Mucosa of stomach (tissue), 1 donor: Measurements from ENCODE around the gene SLC2A10.

Source experiments
- H3K27me3 ChIP-seq: one replicate; pipeline ENCODE4 v1.7.0; 2013; ENCODE audit warnings: mild to moderate bottlenecking, low read length; ENCODE audit not compliant: control insufficient read depth, insufficient read depth
- H3K36me3 ChIP-seq: one replicate; pipeline ENCODE4 v1.7.0; 2013; ENCODE audit warnings: low read length; ENCODE audit not compliant: control insufficient read depth, insufficient read depth
- H3K4me1 ChIP-seq: one replicate; pipeline ENCODE4 v1.7.0; 2013; ENCODE audit warnings: mild to moderate bottlenecking, low read length; ENCODE audit not compliant: control insufficient read depth, insufficient read depth
- H3K4me3 ChIP-seq: one replicate; pipeline ENCODE4 v1.7.0; 2013; ENCODE audit warnings: low read length
- H3K9ac ChIP-seq: one replicate; pipeline ENCODE4 v1.7.0; 2013; ENCODE audit warnings: mild to moderate bottlenecking, low read length, moderate library complexity
- H3K9me3 ChIP-seq: one replicate; pipeline ENCODE4 v1.7.0; 2013; ENCODE audit warnings: mild to moderate bottlenecking, low read length, moderate library complexity; ENCODE audit not compliant: control insufficient read depth
- donor health status: Pancreatic carcinoma.

The SLC2A10 gene

GRCh38 chr20:46699651-46700359, 9.6 kb upstream of the SLC2A10 start:
- H3K9ac ChIP-seq: no peak overlapping the region

GRCh38 chr20:46700481-46700880, 9.0 kb upstream of the SLC2A10 start:
- Histone ChIP-seq H3K9me3 (no peaks in the 10 kb centered on the region), H3K27me3 (peaks cover 4% of the 10 kb centered on the region), H3K4me1 (peaks cover 7% of the 10 kb centered on the region), H3K9ac (no peak overlapping the region), H3K36me3 (no peaks in the 10 kb centered on the region), H3K4me3 (no peak overlapping the region)

More at GRCh38 chr20:46699651-46700359, 9.6 kb upstream of the SLC2A10 start:
- no peaks in the 10 kb centered on the region for H3K36me3 ChIP-seq
- H3K4me3 ChIP-seq: no peak overlapping the region
- no peaks in the 10 kb centered on the region for H3K9me3 ChIP-seq
- peaks cover 4% of the 10 kb centered on the region for H3K27me3 ChIP-seq
- H3K4me1 ChIP-seq: peaks cover 7% of the 10 kb centered on the region

- Histone ChIP-seq H3K27me3 (peaks cover 4% of the 10 kb centered on the region), H3K9ac (no peak overlapping the region), H3K36me3 (no peaks in the 10 kb centered on the region), H3K4me3 (no peak overlapping the region), H3K4me1 (peaks cover 7% of the 10 kb centered on the region), H3K9me3 (no peaks in the 10 kb centered on the region)
Observed at GRCh38 chr20:46701057-46701456, 8.4 kb upstream of the SLC2A10 start.

- no peaks in the 10 kb centered on the region for H3K36me3 ChIP-seq
- H3K4me3 ChIP-seq: no peak overlapping the region
- H3K27me3 ChIP-seq: peaks cover 4% of the 10 kb centered on the region
- H3K9me3 ChIP-seq: no peaks in the 10 kb centered on the region
- H3K4me1 ChIP-seq: peaks cover 7% of the 10 kb centered on the region
- no peak overlapping the region for H3K9ac ChIP-seq
Observed at GRCh38 chr20:46701556-46701955, 7.9 kb upstream of the SLC2A10 start.

GRCh38 chr20:46701986-46702385, 7.5 kb upstream of the SLC2A10 start:
- Histone ChIP-seq H3K4me1 (peaks cover 7% of the 10 kb centered on the region), H3K27me3 (peaks cover 2% of the 10 kb centered on the region), H3K4me3 (no peak overlapping the region), H3K36me3 (no peaks in the 10 kb centered on the region), H3K9ac (no peak overlapping the region), H3K9me3 (no peaks in the 10 kb centered on the region)

- Histone ChIP-seq H3K27me3 (no peaks in the 10 kb centered on the region), H3K36me3 (no peaks in the 10 kb centered on the region), H3K4me3 (no peak overlapping the region), H3K4me1 (peaks cover 7% of the 10 kb centered on the region), H3K9ac (no peak overlapping the region), H3K9me3 (no peaks in the 10 kb centered on the region)
Observed at GRCh38 chr20:46702447-46703203, 6.8 kb upstream of the SLC2A10 start.

GRCh38 chr20:46703435-46703834, 6.0 kb upstream of the SLC2A10 start:
- H3K4me3 ChIP-seq: no peak overlapping the region
- peaks cover 11% of the 10 kb centered on the region for H3K4me1 ChIP-seq
- no peaks in the 10 kb centered on the region for H3K36me3 ChIP-seq
- no peaks in the 10 kb centered on the region for H3K9me3 ChIP-seq
- no peaks in the 10 kb centered on the region for H3K27me3 ChIP-seq
- H3K9ac ChIP-seq: no peak overlapping the region

- H3K36me3 ChIP-seq: no peaks in the 10 kb centered on the region
- peaks cover 11% of the 10 kb centered on the region for H3K4me1 ChIP-seq
- no peak overlapping the region for H3K4me3 ChIP-seq
- no peaks in the 10 kb centered on the region for H3K9me3 ChIP-seq
- no peak overlapping the region for H3K9ac ChIP-seq
- no peaks in the 10 kb centered on the region for H3K27me3 ChIP-seq
Observed at GRCh38 chr20:46704714-46705377, 4.6 kb upstream of the SLC2A10 start.

- Histone ChIP-seq H3K4me1 (peaks cover 11% of the 10 kb centered on the region), H3K27me3 (no peaks in the 10 kb centered on the region), H3K9me3 (no peaks in the 10 kb centered on the region), H3K9ac (no peak overlapping the region), H3K4me3 (no peak overlapping the region), H3K36me3 (no peaks in the 10 kb centered on the region)
Observed at GRCh38 chr20:46705378-46705729, 4.1 kb upstream of the SLC2A10 start.

- H3K4me1 ChIP-seq: peaks cover 20% of the 10 kb centered on the region
- H3K9me3 ChIP-seq: no peaks in the 10 kb centered on the region
Observed at GRCh38 chr20:46706242-46706641, 3.2 kb upstream of the SLC2A10 start.

GRCh38 chr20:46708172-46708860, 1.1 kb upstream of the SLC2A10 start:
- Histone ChIP-seq H3K9ac (peak overlapping the region; percentile 85), H3K4me1 (peaks cover 37% of the 10 kb centered on the region), H3K36me3 (no peaks in the 10 kb centered on the region), H3K4me3 (peak overlapping the region; percentile 86), H3K9me3 (no peaks in the 10 kb centered on the region), H3K27me3 (no peaks in the 10 kb centered on the region)

More at GRCh38 chr20:46706242-46706641, 3.2 kb upstream of the SLC2A10 start:
- H3K36me3 ChIP-seq: no peaks in the 10 kb centered on the region
- no peaks in the 10 kb centered on the region for H3K27me3 ChIP-seq
- no peak overlapping the region for H3K9ac ChIP-seq
- H3K4me3 ChIP-seq: no peak overlapping the region
